IMR-90 (cell line): ENCODE results near the gene EXOSC9.

Experiments used
- CEBPB ChIP-seq: IDR thresholded peaks from 2 replicates; pipeline ENCODE4 v1.6.1; 2012; ENCODE audit warnings: low read depth, low read length, improper control_type of control experiment
- CHD1 ChIP-seq: IDR thresholded peaks from 2 replicates; pipeline ENCODE4 v1.6.1; 2012; ENCODE audit warnings: low read depth, low read length, improper control_type of control experiment
- CTCF ChIP-seq: conservative IDR thresholded peaks from 2 replicates; pipeline ENCODE4 v1.5.1; 2012; ENCODE audit warnings: mild to moderate bottlenecking, low read depth, low read length, improper control_type of control experiment
- ELK1 ChIP-seq: fragments of 150-350 bp; IDR thresholded peaks from 2 replicates; pipeline ENCODE4 v1.6.1; 2016; ENCODE audit warnings: low read depth, mild to moderate bottlenecking, low read length, moderate library complexity, borderline replicate concordance
- FOS ChIP-seq: fragments of 150-350 bp; IDR thresholded peaks from 2 replicates; pipeline ENCODE4 v1.6.1; 2016; ENCODE audit warnings: low read depth, low read length
- MAFK ChIP-seq: IDR thresholded peaks from 2 replicates; pipeline ENCODE4 v1.6.1; 2012; ENCODE audit warnings: low read depth, low read length, improper control_type of control experiment
- MXI1 ChIP-seq: IDR thresholded peaks from 2 replicates; pipeline ENCODE4 v1.6.1; 2012; ENCODE audit warnings: low read depth, mild to moderate bottlenecking, low read length, moderate library complexity, borderline replicate concordance
- POLR2A ChIP-seq: IDR thresholded peaks from 2 replicates; pipeline ENCODE4 v1.6.1; 2012; ENCODE audit warnings: mild to moderate bottlenecking, low read depth, low read length
- RAD21 ChIP-seq: IDR thresholded peaks from 2 replicates; pipeline ENCODE4 v1.6.1; 2012; ENCODE audit warnings: low read length, improper control_type of control experiment
- RFX5 ChIP-seq: IDR thresholded peaks from 2 replicates; pipeline ENCODE4 v1.8.0; 2012; ENCODE audit warnings: low read depth, mild to moderate bottlenecking, low read length, moderate library complexity
- SMC3 ChIP-seq: fragments of 150-350 bp; IDR thresholded peaks from 2 replicates; pipeline ENCODE4 v1.6.1; 2016; ENCODE audit warnings: low read depth, mild to moderate bottlenecking, antibody characterized with exemption, low read length, moderate library complexity
- TF ChIP-seq, protein P1 (sequence below): fragments of 150-350 bp; IDR thresholded peaks from 2 replicates; pipeline ENCODE4 v1.6.1; 2017; ENCODE audit warnings: mild to moderate bottlenecking, antibody characterized with exemption, low read length, low read depth

GRCh38 chr4:121764702-121765367 lies 36.3 kb upstream of the EXOSC9 start, which contains the start of gene SMIM43:
- TF ChIP-seq CTCF (no peak), POLR2A (no peak), CEBPB (no peak), MXI1 (no peak), CHD1 (no peak), FOS (no peak), RAD21 (no peak), SMC3 (no peak), ELK1 (no peak), MAFK (no peak), RFX5 (no peak)
- TF ChIP-seq, protein P1, sequence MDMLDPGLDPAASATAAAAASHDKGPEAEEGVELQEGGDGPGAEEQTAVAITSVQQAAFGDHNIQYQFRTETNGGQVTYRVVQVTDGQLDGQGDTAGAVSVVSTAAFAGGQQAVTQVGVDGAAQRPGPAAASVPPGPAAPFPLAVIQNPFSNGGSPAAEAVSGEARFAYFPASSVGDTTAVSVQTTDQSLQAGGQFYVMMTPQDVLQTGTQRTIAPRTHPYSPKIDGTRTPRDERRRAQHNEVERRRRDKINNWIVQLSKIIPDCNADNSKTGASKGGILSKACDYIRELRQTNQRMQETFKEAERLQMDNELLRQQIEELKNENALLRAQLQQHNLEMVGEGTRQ: no peak
